Breast epithelium (tissue), 3 donors: Measurements from ENCODE around the gene URM1.

Experiments
- CTCF ChIP-seq, 3 donors: fragments of 450-650 bp; IDR thresholded peaks; one replicate each; pipeline ENCODE4 v1.5.1; 2016 to 2017; ENCODE audit warnings: antibody characterized with exemption in 3 of 3, mild to moderate bottlenecking in 3 of 3, moderate library complexity in 3 of 3
- POLR2A ChIP-seq: fragments of 450-650 bp; IDR thresholded peaks from one replicate; pipeline ENCODE4 v1.6.1; 2016; ENCODE audit warnings: antibody characterized with exemption, mild to moderate bottlenecking, moderate library complexity
- POLR2AphosphoS5 ChIP-seq, 3 donors: sonication (generic); formaldehyde crosslinking; IDR thresholded peaks; one replicate each; pipeline ENCODE4 v1.6.1; 2017; ENCODE audit warnings: antibody characterized with exemption in 3 of 3

GRCh38 chr9:128429513-128430086 lies 58.4 kb downstream of the URM1 start:
- TF ChIP-seq CTCF (IDR thresholded peaks at IDR 0.05) (no peak), POLR2AphosphoS5 (IDR thresholded peaks at IDR 0.05) (no peak), POLR2A (no peak)
